Common myeloid progenitor, CD34-positive (primary cell): Measurements from ENCODE around the gene F11R.
A peak's percentile ranks its signal among the peaks of the same experiment; 100 is the strongest.

Experiments
- CTCF ChIA-PET: fragments of 350-600 bp; sonication (Branson Sonifier 250); formaldehyde crosslinking; loops from one replicate; lab custom pipeline; 2021; ENCODE audit warnings: antibody characterized with exemption; lab: Charles Lee
- POLR2A ChIA-PET: fragments of 350-600 bp; sonication (Branson Sonifier 250); formaldehyde crosslinking; loops from one replicate; lab custom pipeline; 2021; ENCODE audit warnings: antibody characterized with exemption; lab: Charles Lee
- DNase-seq, 3 donors: peaks; one replicate each; pipeline versions ENCODE4 v3.0.0 to v3.0.0-alpha.2; 2013
- H3K27ac ChIP-seq, 2 experiments: 1 replicate in 1 of 2; 2 replicates in 1 of 2; pipeline ENCODE4 v1.7.0; 2013; ENCODE audit warnings: inconsistent platforms in 2 of 2, low read length in 2 of 2, mild to moderate bottlenecking in 2 of 2, low read depth in 1 of 2, moderate library complexity in 1 of 2; ENCODE audit not compliant: severe bottlenecking in 2 of 2, insufficient read depth in 1 of 2, poor library complexity in 1 of 2
- H3K27me3 ChIP-seq, 5 experiments: replicated peaks in 2 of 5; 1 replicate in 3 of 5; 2 replicates in 2 of 5; pipeline versions ENCODE4 v1.6.1 to v1.7.0; 2013; ENCODE audit warnings: low read length in 4 of 5, mild to moderate bottlenecking in 2 of 5, moderate library complexity in 2 of 5, inconsistent platforms in 1 of 5; ENCODE audit not compliant: insufficient read depth in 5 of 5, control insufficient read depth in 4 of 5
- H3K36me3 ChIP-seq, 4 experiments: 1 replicate in 2 of 4; 2 replicates in 2 of 4; pipeline versions ENCODE4 v1.6.1 to v1.7.0; 2013; ENCODE audit warnings: low read length in 3 of 4, control low read depth in 1 of 4, mild to moderate bottlenecking in 1 of 4; ENCODE audit not compliant: control insufficient read depth in 4 of 4, insufficient read depth in 4 of 4
- H3K4me1 ChIP-seq, 4 experiments: 1 replicate in 3 of 4; 2 replicates in 1 of 4; pipeline versions ENCODE4 v1.6.1 to v1.7.1; 2013; ENCODE audit warnings: low read length in 3 of 4, mild to moderate bottlenecking in 3 of 4, control low read depth in 1 of 4, inconsistent platforms in 1 of 4, moderate library complexity in 1 of 4; ENCODE audit not compliant: control insufficient read depth in 4 of 4, insufficient read depth in 4 of 4; ENCODE audit errors: control extremely low read depth in 1 of 4
- H3K4me3 ChIP-seq, 7 experiments: 1 replicate in 4 of 7; 2 replicates in 3 of 7; pipeline versions ENCODE4 v1.5.1 to v1.7.0; 2013; ENCODE audit warnings: mild to moderate bottlenecking in 7 of 7, low read length in 6 of 7, moderate library complexity in 6 of 7, inconsistent platforms in 2 of 7, low read depth in 2 of 7, control low read depth in 1 of 7; ENCODE audit not compliant: insufficient read depth in 4 of 7, control insufficient read depth in 1 of 7; ENCODE audit errors: extremely low read depth in 1 of 7
- H3K9me3 ChIP-seq, 5 experiments: 1 replicate in 4 of 5; 2 replicates in 1 of 5; pipeline versions ENCODE4 v1.6.1 to v1.7.1; 2013; ENCODE audit warnings: low read length in 4 of 5, mild to moderate bottlenecking in 2 of 5, inconsistent platforms in 1 of 5, low read depth in 1 of 5, moderate library complexity in 1 of 5; ENCODE audit not compliant: control insufficient read depth in 4 of 5, insufficient read depth in 2 of 5; ENCODE audit errors: control extremely low read depth in 1 of 5
- WGBS: methylation state at CpG from one replicate; pipeline ENCODE4 v1.1.5; 2013; ENCODE audit not compliant: insufficient coverage; 5-methylcytosine and 5-hydroxymethylcytosine counted together

F11R gene

GRCh38 chr1:160979286-160979685 lies 41.7 kb downstream of the F11R start:
- no peaks in the 10 kb centered on the region for H3K36me3 ChIP-seq
- ChIA-PET CTCF (interaction anchor here (1.3 to 1.4 kb wide), 2 partner anchors 11 to 25 kb away, joined by 3 to 4 read pairs; partner anchors contain the start of gene ITLN2), POLR2A (no interaction called here)
- no peaks in the 10 kb centered on the region for H3K9me3 ChIP-seq
- H3K27me3 ChIP-seq: peaks cover 0 to 26% (median 6%) of the 10 kb centered on the region in 5 experiments
- H3K27ac ChIP-seq: no peak overlapping the region
- no peak for DNase-seq
- 100% methylated on average over 2 of the region's 2 CpGs for WGBS
- peaks cover 0 to 11% (median 10%) of the 10 kb centered on the region in 4 experiments for H3K4me1 ChIP-seq
- H3K4me3 ChIP-seq: no peak overlapping the region

- DNase-seq: no peak
- Histone ChIP-seq H3K4me1 (peaks cover 0 to 11% (median 10%) of the 10 kb centered on the region in 4 experiments), H3K9me3 (no peaks in the 10 kb centered on the region), H3K27ac (no peak overlapping the region), H3K36me3 (no peaks in the 10 kb centered on the region), H3K4me3 (no peak overlapping the region), H3K27me3 (peaks cover 0 to 26% (median 6%) of the 10 kb centered on the region in 5 experiments)
- no CpG with 5 or more reads among the region's 11 CpGs for WGBS
- ChIA-PET CTCF (interaction anchor here (1.0 to 1.4 kb wide), 4 partner anchors 11 to 24 kb away, joined by 3 to 5 read pairs (median 4); partner anchors contain the start of gene ITLN2), POLR2A (no interaction called here)
Observed at GRCh38 chr1:160978510-160978927, 42.4 kb downstream of the F11R start.

DNA sequence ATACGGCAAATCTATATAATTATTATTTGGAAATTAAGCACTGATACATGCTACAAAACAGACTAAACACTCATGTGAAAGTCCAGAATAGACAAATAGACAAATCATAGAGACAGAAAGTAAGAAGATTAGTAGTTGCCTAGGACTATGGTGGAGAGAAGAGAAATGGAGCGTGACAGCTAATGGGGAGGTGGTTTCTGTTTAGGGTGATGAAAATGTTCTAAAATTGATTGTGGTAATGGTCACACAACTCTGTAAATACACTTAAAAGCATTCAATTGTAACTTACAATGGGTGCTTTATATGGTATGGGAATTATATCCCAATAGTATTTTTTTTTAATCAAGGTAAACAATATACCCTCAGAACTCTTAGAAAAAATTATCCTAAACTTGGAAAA lies 45.9 kb downstream of the F11R start:
- no CpG with 5 or more reads among the region's 2 CpGs for WGBS
- Histone ChIP-seq H3K9me3 (no peaks in the 10 kb centered on the region), H3K27ac (no peak overlapping the region), H3K36me3 (no peaks in the 10 kb centered on the region), H3K4me3 (no peak overlapping the region), H3K4me1 (no peaks in the 10 kb centered on the region), H3K27me3 (no peaks in the 10 kb centered on the region)
- ChIA-PET POLR2A (no interaction called here), CTCF (interaction anchor here (3.1 kb wide), 1 partner anchor 21 kb away, joined by 6 read pairs; the partner anchor contains the start of gene ITLN2)
- DNase-seq: no peak

DNA sequence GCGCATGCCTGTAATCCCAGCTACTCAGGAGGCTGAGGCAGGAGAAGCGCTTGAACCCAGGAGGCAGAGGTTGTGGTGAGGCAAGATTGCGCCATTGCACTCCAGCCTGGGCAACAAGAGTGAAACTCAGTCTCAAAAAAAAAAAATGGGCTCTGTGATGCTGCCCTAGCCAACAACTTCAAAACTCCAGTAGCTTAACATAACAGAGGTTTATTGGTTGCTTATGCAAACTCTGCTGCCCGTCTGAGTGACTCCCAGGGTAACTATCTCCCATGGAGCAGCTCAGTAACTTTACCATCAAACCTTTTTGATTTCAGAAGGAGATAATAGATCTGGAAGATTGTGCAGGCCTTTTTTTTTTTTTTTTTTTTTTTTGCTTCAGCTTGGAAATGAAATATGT lies 47.5 kb downstream of the F11R start:
- Histone ChIP-seq H3K9me3 (no peaks in the 10 kb centered on the region), H3K27me3 (no peaks in the 10 kb centered on the region), H3K4me1 (no peaks in the 10 kb centered on the region), H3K36me3 (no peaks in the 10 kb centered on the region), H3K4me3 (no peak overlapping the region), H3K27ac (no peak overlapping the region)
- ChIA-PET POLR2A (no interaction called here), CTCF (interaction anchor here (0.7 to 1.1 kb wide), 2 partner anchors 20 to 384 kb away, joined by 3 read pairs; no protein-coding TSS in a partner anchor)
- 100% methylated on average over 2 of the region's 4 CpGs for WGBS
- no peak for DNase-seq

- CTCF ChIA-PET: interaction anchor here (1.0 to 1.1 kb wide), 2 partner anchors 20 to 192 kb away, joined by 3 read pairs; no protein-coding TSS in a partner anchor
- no peak for DNase-seq
Observed at GRCh38 chr1:160972939-160973338, 48.0 kb downstream of the F11R start.

GRCh38 chr1:160971618-160972056 lies 49.3 kb downstream of the F11R start:
- no peaks in the 10 kb centered on the region for H3K9me3 ChIP-seq
- H3K4me1 ChIP-seq: no peaks in the 10 kb centered on the region
- no peak overlapping the region for H3K27ac ChIP-seq
- WGBS: 82% methylated on average over 6 of the region's 6 CpGs
- no peaks in the 10 kb centered on the region for H3K27me3 ChIP-seq
- no peak overlapping the region for H3K4me3 ChIP-seq
- peak in 1 of 3 donors; percentile 16 for DNase-seq
- POLR2A ChIA-PET: no interaction called here
- CTCF ChIA-PET: interaction anchor here (1.0 kb wide), 1 partner anchor 55 kb away, joined by 3 read pairs; no protein-coding TSS in a partner anchor
- H3K36me3 ChIP-seq: no peaks in the 10 kb centered on the region

More at GRCh38 chr1:160972939-160973338, 48.0 kb downstream of the F11R start:
- H3K27me3 ChIP-seq: no peaks in the 10 kb centered on the region
- H3K4me1 ChIP-seq: no peaks in the 10 kb centered on the region
- no peaks in the 10 kb centered on the region for H3K9me3 ChIP-seq
- POLR2A ChIA-PET: no interaction called here
- no peaks in the 10 kb centered on the region for H3K36me3 ChIP-seq
- no peak overlapping the region for H3K4me3 ChIP-seq
- no peak overlapping the region for H3K27ac ChIP-seq
- WGBS: 75% methylated on average over 3 of the region's 3 CpGs

DNA sequence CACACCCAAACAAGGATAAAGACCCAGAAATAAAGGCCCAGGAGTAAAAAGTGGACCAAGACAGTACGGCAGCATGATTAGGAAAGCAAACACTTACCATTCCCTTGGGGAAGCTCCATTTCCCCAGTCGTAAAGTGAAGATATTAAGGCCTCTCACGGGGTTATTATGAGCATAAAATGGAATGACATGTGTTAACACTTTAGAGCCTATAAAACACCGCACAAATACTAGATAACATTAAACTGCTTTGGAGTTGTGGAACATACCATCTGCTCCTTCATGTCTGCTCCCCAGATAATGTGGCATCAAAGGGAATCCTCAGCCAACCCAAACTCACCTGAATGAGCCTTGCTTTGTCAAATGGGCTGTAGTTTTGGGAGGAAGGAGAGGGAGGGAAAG lies 57.4 kb downstream of the F11R start:
- ChIA-PET CTCF (interaction anchor here (1.1 to 1.6 kb wide), 4 partner anchors 11 to 127 kb away, joined by 3 to 7 read pairs (median 4); no protein-coding TSS in a partner anchor), POLR2A (no interaction called here)
- H3K27me3 ChIP-seq: no peaks in the 10 kb centered on the region
- H3K9me3 ChIP-seq: no peaks in the 10 kb centered on the region
- DNase-seq: no peak
- H3K4me1 ChIP-seq: no peaks in the 10 kb centered on the region
- H3K36me3 ChIP-seq: no peaks in the 10 kb centered on the region
- 60% methylated on average over 1 of the region's 4 CpGs for WGBS
- no peak overlapping the region for H3K27ac ChIP-seq
- H3K4me3 ChIP-seq: no peak overlapping the region
